Adrenal gland (tissue), 12 donors: ENCODE data around the gene TTLL10. TPM values are rescaled to one million over a fixed set of nuclear protein-coding genes. Genes with fewer than 3 reads are reported as not detected.

ENCODE experiments used
- DNase-seq, 7 donors: peaks; one replicate each; pipeline ENCODE4 v3.0.0-alpha.2; 2019 to 2020
- H3K27ac ChIP-seq, 5 donors: fragments of 200-600 bp; sonication (generic) in 4 of 5; 1 replicate in 3 of 5; 2 replicates in 2 of 5; pipeline versions ENCODE4 v1.5.1 to v1.8.0; 2016 to 2020; ENCODE audit warnings: mild to moderate bottlenecking in 1 of 5
- H3K27me3 ChIP-seq: fragments of 200-600 bp; 2 replicates; pipeline ENCODE4 v1.8.0; 2021
- H3K36me3 ChIP-seq, 2 donors: fragments of 200-600 bp; replicated peaks in 1 of 2; 1 replicate in 1 of 2; 2 replicates in 1 of 2; pipeline versions ENCODE4 v1.5.1 to v1.8.0; 2018 to 2022
- H3K4me1 ChIP-seq, 2 donors: fragments of 200-600 bp; replicated peaks in 1 of 2; 1 replicate in 1 of 2; 2 replicates in 1 of 2; pipeline versions ENCODE4 v1.5.1 to v1.8.0; 2018 to 2021
- H3K4me3 ChIP-seq, 4 donors: fragments of 200-600 bp; sonication (generic) in 3 of 4; one replicate each; pipeline ENCODE4 v1.5.1; 2016 to 2018
- H3K9me3 ChIP-seq, 3 donors: fragments of 200-600 bp; sonication (generic) in 1 of 3; replicated peaks in 1 of 3; 1 replicate in 2 of 3; 2 replicates in 1 of 3; pipeline versions ENCODE4 v1.5.1 to v1.8.0; 2016 to 2021
- CTCF ChIP-seq, 6 experiments: fragments of 450-650 bp in 4 of 6; fragments of 200-600 bp in 2 of 6; sonication (generic) in 1 of 6; IDR thresholded peaks; 1 replicate in 5 of 6; 2 replicates in 1 of 6; pipeline versions ENCODE4 v1.5.1 to v1.8.0; 2016 to 2021; ENCODE audit warnings: antibody characterized with exemption in 6 of 6, mild to moderate bottlenecking in 2 of 6, moderate library complexity in 1 of 6
- POLR2A ChIP-seq, 2 donors: fragments of 450-650 bp; IDR thresholded peaks; one replicate each; pipeline ENCODE4 v1.6.1; 2017; ENCODE audit warnings: antibody characterized with exemption in 2 of 2, mild to moderate bottlenecking in 2 of 2, moderate library complexity in 1 of 2
- WGBS, 4 donors: extraction: QIAGEN DNeasy Blood & Tissue Kit in 2 of 4; methylation state at CpG; one replicate each; pipeline versions ENCODE4 v1.1.5 to v1.1.7; 2013 to 2017; 5-methylcytosine and 5-hydroxymethylcytosine counted together
- intact Hi-C, 2 donors: fragments of 100-400 bp; cut with DNase I; formaldehyde crosslinking; loops; one replicate each; pipeline versions ENCODE4 v1.14.1 to v1.15.0; 2022 to 2023
- polyA plus RNA-seq, 3 donors: library from polyadenylated mRNA; stranded (reverse); fragments of 200-250 nt in 2 of 3; fragments of 350-450 nt in 1 of 3; fragmentation: Illumina TruSeq in 1 of 3; extraction: RNeasy Lipid Tissue Mini Kit (QIAGEN cat#74804) in 1 of 3; gene quantifications; one replicate each; pipeline ENCODE4 v1.2.3, GENCODE V29; 2013 to 2014
- total RNA-seq, 9 donors: library from RNA; depleted of rRNA in 4 of 9; stranded (reverse); fragments of >200 nt in 4 of 9; fragments of 120-200 nt in 1 of 9; fragmentation: NEBNext Ultra II Directional in 1 of 9; extraction: Animal tissue kit (Norgen Biotek cat#: 25700) in 1 of 9; gene quantifications; one replicate each; pipeline versions ENCODE4 v1.1.0 to v1.2.4, GENCODE V29; 2013 to 2023
- donor health status: healthy with polysubstance abuse.
- donor health status: Bipolar disorder and iron deficiency.
- donor health status: DM: yes; HTN: yes; CAD: no.
- donor health status: DM: no; HTN: no; CAD: no.
- donor health status: DM: no; HTN: no; CAD: no.
- donor health status: DM: yes; HTN: yes; CAD: no.

Gene TTLL10
- total and polyA plus RNA-seq, 12 donors: 0.32 to 0.44 TPM; not detected in 10

GRCh38 chr1:1179983-1180861 is 6.5 kb downstream of the TTLL10 start:
- DNase-seq: peak in 1 of 7 donors; percentile 4
- H3K4me3 ChIP-seq: no peak overlapping the region
- WGBS, 4 donors: 71 to 98% (median 72%) methylated on average over 9 to 51 of the region's 51 CpGs

GRCh38 chr1:1181129-1181937 is 7.7 kb downstream of the TTLL10 start:
- no peaks in the 10 kb centered on the region for H3K9me3 ChIP-seq
- TF ChIP-seq POLR2A (IDR thresholded peaks at IDR 0.05): no peak
- TF ChIP-seq CTCF (IDR thresholded peaks at IDR 0.05): no peak
- H3K27ac ChIP-seq: no peak overlapping the region
- 79 to 86% (median 83%) methylated on average over 23 to 26 of the region's 26 CpGs for WGBS, 4 donors
- DNase-seq: peak in 1 of 7 donors; percentile 4
- H3K4me3 ChIP-seq: no peak overlapping the region
- no peaks in the 10 kb centered on the region for H3K4me1 ChIP-seq
- peaks cover 35% of the 10 kb centered on the region for H3K27me3 ChIP-seq
- intact Hi-C loops: no loop called here
- H3K36me3 ChIP-seq: no peaks in the 10 kb centered on the region

More at GRCh38 chr1:1179983-1180861, 6.5 kb downstream of the TTLL10 start:
- H3K27me3 ChIP-seq: peaks cover 36% of the 10 kb centered on the region
- TF ChIP-seq CTCF (IDR thresholded peaks at IDR 0.05) (no peak), POLR2A (IDR thresholded peaks at IDR 0.05) (no peak)
- no peaks in the 10 kb centered on the region for H3K4me1 ChIP-seq
- intact Hi-C loops: no loop called here
- H3K27ac ChIP-seq: no peak overlapping the region
- H3K9me3 ChIP-seq: no peaks in the 10 kb centered on the region
- no peaks in the 10 kb centered on the region for H3K36me3 ChIP-seq

- Histone ChIP-seq H3K9me3 (no peaks in the 10 kb centered on the region), H3K27me3 (peaks cover 30% of the 10 kb centered on the region), H3K27ac (no peak overlapping the region), H3K4me1 (no peaks in the 10 kb centered on the region), H3K36me3 (no peaks in the 10 kb centered on the region), H3K4me3 (no peak overlapping the region)
- intact Hi-C loops: no loop called here
- 74 to 86% (median 80%) methylated on average over 17 to 21 of the region's 21 CpGs for WGBS, 4 donors
- peak in 1 of 7 donors; percentile 3 for DNase-seq
- no peak for TF ChIP-seq POLR2A (IDR thresholded peaks at IDR 0.05)
- no peak for TF ChIP-seq CTCF (IDR thresholded peaks at IDR 0.05)
Observed at GRCh38 chr1:1181938-1182410, 8.3 kb downstream of the TTLL10 start.
